Retinal pigment epithelial cell (primary cell): Measurements from ENCODE around the gene KIF20B.
"Not testable (repeated sequence)": the region's sequence is repeated elsewhere in the genome, so short reads cannot be mapped to it uniquely, and the experiment has no call there.

Source experiments
- DNase-seq: peaks from one replicate; pipeline ENCODE4 v3.0.0-alpha.2; 2010; ENCODE audit warnings: low read depth
- H3K4me3 ChIP-seq: 2 replicates; pipeline ENCODE4 v1.5.1; 2011; ENCODE audit warnings: mild to moderate bottlenecking, low read length, control low read depth, moderate library complexity
- TF ChIP-seq, protein P1 (sequence below): conservative IDR thresholded peaks from 2 replicates; pipeline ENCODE4 v1.5.1; 2011; ENCODE audit warnings: low read depth, low read length, control low read depth, inconsistent platforms

KIF20B gene

DNA sequence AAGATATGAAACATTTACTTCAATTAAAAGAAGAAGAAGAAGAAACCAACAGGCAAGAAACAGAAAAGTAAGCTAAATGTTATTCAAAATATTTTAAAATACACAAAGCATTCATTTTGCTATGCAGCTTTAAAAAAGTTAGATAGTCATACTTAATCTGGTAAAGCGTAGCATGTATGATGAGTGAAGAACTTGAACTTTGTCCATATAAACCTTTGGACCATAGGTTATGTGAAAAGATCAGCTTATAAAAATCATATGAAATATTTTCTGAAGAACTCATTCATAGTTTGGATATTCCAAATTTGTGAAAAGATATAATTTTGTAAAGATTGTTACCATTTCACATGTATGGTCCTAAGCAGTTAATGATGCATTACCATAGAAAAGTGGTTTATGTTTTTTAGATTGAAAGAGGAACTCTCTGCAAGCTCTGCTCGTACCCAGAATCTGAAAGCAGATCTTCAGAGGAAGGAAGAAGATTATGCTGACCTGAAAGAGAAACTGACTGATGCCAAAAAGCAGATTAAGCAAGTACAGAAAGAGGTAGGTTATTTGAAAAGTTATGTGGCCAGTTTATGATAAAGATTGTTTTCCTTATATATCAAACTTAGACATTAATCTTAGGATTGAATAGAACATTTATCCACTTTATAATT is 37.3 kb downstream of the KIF20B start:
- TF ChIP-seq, protein P1, sequence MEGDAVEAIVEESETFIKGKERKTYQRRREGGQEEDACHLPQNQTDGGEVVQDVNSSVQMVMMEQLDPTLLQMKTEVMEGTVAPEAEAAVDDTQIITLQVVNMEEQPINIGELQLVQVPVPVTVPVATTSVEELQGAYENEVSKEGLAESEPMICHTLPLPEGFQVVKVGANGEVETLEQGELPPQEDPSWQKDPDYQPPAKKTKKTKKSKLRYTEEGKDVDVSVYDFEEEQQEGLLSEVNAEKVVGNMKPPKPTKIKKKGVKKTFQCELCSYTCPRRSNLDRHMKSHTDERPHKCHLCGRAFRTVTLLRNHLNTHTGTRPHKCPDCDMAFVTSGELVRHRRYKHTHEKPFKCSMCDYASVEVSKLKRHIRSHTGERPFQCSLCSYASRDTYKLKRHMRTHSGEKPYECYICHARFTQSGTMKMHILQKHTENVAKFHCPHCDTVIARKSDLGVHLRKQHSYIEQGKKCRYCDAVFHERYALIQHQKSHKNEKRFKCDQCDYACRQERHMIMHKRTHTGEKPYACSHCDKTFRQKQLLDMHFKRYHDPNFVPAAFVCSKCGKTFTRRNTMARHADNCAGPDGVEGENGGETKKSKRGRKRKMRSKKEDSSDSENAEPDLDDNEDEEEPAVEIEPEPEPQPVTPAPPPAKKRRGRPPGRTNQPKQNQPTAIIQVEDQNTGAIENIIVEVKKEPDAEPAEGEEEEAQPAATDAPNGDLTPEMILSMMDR: no peak
- no peak overlapping the region for H3K4me3 ChIP-seq
- DNase-seq: no peak

DNA sequence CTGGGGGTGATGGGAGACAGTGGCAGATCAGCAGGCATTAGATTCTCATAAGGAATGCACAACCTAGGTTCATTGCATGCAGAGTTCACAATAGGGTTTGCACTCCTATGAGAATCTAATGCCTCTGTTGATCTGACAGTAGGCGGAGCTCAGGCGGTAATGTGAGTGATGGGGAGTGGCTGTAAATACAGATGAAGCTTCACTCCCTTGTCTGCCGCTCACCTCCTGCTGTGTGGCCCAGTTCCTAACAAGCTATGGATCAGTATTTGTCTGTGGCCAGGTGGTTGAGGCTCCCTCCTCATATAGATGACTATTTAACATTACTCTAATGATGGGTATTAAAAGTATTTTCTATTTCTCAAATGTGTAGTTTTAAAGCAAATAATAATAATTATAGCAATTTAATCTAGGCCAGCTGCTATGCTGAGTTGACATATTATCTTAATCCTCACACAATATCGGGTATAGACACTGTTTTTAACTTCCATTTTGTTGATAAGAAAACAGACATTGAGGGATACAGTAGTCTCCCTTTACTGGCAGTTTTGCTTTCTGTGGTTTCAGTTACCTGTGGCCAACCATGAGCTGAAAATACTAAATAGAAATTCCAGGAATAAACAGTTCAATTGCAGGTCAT is 39.9 kb downstream of the KIF20B start:
- TF ChIP-seq, protein P1: no peak
- no peak for DNase-seq
- H3K4me3 ChIP-seq: no peak overlapping the region

DNA sequence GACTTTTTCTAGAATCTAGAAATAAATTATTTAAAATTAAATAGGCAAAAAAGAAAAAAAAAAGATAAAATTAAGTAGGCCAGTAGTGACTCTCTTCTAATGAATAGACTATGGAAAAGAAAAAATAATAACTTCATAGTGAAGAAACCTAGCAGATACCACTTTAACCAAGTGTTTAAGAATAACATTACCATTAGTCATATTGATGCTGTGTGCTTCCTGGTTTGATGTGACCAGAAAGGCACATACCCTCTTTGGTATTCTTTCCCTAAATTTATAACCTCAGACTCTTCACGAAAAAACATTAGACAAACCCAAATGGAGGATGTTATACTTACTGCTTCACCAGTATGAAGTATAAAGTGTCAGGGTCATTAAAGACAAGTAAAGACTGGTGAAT is 42.6 kb downstream of the KIF20B start:
- TF ChIP-seq, protein P1: no peak
- H3K4me3 ChIP-seq: no peak overlapping the region
- no peak for DNase-seq

DNA sequence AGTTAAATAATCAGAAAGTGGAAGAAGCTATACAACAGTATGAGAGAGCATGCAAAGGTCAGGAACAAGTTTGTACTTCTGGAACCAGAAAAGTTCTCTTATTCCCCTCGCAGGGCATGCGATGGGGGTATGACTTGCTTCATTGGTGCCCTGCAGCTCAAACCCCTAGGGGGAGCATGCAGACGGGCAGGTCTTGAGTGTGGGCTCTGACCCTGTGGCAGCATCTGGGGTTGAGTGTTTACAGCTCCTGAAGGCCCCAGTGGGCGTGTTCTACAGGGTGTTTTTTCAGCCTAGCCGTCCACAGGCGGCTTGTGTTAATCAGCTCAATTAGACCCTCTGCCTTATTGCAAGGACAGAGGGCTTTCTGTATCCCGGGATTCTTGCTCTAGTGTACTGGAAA is 44.5 kb downstream of the KIF20B start:
- no peak overlapping the region for H3K4me3 ChIP-seq
- TF ChIP-seq, protein P1: no peak
- no peak for DNase-seq

- TF ChIP-seq, protein P1: no peak
- H3K4me3 ChIP-seq: no peak overlapping the region
- no peak for DNase-seq
These were observed 49.1 kb downstream of the KIF20B start for GRCh38 chr10:89750441-89750840.

- TF ChIP-seq, protein P1: no peak
- no peak for DNase-seq
- no peak overlapping the region for H3K4me3 ChIP-seq
These were observed 54.0 kb downstream of the KIF20B start for GRCh38 chr10:89755374-89755773.

DNA sequence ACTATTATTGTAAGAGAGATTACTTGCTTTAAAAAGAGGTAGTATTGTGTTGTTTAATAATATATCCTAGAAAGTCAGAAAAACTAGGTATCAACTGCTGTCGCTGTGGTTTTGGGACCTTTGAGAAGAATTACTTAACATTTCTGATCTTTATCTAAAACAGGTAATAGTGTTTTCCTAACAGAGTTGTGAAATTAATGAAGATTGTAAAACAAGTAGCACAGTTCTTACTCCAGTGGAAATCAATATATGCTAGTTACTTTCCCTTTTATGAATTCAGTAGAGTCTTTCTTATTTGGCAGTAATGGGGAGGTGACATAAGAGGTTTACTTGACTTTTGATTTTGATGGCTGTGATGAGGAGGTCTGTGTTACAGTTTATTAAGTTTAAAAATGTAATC is 58.1 kb downstream of the KIF20B start:
- H3K4me3 ChIP-seq: no peak overlapping the region
- TF ChIP-seq, protein P1: no peak
- no peak for DNase-seq

DNA sequence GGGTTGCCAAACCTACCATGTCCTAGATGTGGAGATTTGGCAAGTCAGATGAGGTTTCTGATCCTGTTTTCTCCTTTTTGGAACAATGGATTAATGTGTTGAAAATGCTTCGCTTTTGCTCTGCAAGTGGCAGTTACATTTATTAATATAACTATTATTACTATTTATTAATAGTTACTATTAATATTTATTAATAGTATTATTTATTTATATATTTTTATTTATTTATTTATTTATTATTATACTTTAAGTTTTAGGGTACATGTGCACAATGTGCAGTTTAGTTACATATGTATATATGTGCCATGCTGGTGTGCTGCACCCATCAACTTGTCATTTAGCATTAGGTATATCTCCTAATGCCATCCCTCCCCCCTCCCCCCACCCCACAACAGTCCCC is 62.3 kb downstream of the KIF20B start:
- H3K4me3 ChIP-seq, DNase-seq: not testable (repeated sequence)
